ENCODE measurements around the gene STAG3. TPM values are rescaled to one million over a fixed set of nuclear protein-coding genes. Genes with fewer than 3 reads are reported as not detected.

Gene STAG3
- total and polyA plus RNA-seq, 2 of the 8 experiments (the other 6 are each of a cell fraction or from before 2014, with no cell fraction given): 1.3 to 3.3 TPM

DNA sequence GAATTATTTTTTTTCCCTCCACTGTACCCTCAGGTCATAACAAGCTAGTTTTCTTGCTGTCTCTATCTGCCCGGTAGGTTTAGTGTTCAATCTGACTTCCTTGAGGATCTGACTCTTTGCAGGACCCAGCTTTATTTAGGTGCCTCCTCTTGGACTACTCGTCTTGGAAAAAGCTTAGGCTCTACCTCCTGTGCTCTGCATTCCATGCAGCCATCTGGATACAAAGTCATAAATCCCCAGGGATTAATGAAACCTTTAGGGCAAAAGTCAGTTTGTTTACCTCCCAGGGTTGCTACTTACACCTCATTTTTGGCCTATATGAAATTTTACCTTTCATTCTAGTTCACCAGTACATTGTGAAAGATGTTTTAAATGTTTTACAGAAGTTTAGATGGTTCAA lies 8.0 kb downstream of the STAG3 start (continued):
- TF ChIP-seq, protein P1, sequence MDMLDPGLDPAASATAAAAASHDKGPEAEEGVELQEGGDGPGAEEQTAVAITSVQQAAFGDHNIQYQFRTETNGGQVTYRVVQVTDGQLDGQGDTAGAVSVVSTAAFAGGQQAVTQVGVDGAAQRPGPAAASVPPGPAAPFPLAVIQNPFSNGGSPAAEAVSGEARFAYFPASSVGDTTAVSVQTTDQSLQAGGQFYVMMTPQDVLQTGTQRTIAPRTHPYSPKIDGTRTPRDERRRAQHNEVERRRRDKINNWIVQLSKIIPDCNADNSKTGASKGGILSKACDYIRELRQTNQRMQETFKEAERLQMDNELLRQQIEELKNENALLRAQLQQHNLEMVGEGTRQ (IDR thresholded peaks at IDR 0.05; ENCODE audit: low read length): no peak
- TF ChIP-seq ZNF274 (IDR thresholded peaks at IDR 0.05; ENCODE audit: borderline replicate concordance, extremely low read depth, low read length): no peak
- no peak for TF ChIP-seq TAF7 (optimal IDR thresholded peaks at IDR 0.05; ENCODE audit: borderline replicate concordance, low read depth, low read length)

Measured in H1 (cell line).